ENCODE data around the gene PACC1.

Gene PACC1

GRCh38 chr1:212317916-212318315 lies 96.8 kb downstream of the PACC1 start:
- H3K36me3 ChIP-seq (ENCODE audit: control insufficient read depth, low read length), result no peaks in the 10 kb centered on the region
- no peak overlapping the region for H3K27ac ChIP-seq (ENCODE audit: low read depth, low read length)
- no peaks in the 10 kb centered on the region for H3K9me2 ChIP-seq (replicated peaks; ENCODE audit: control insufficient read depth, low read length)
- H3F3A ChIP-seq (ENCODE audit: control insufficient read depth, insufficient read depth), result no peaks in the 10 kb centered on the region
- no peaks in the 10 kb centered on the region for H3K9me3 ChIP-seq (ENCODE audit: control insufficient read depth, insufficient read depth, low read length)
- TF ChIP-seq EZH2phosphoT487 (IDR thresholded peaks at IDR 0.05; ENCODE audit: borderline replicate concordance, low read length) (no peak), CTCF (IDR thresholded peaks at IDR 0.05; ENCODE audit: low read depth, low read length, poor library complexity, severe bottlenecking) (no peak)
- H3K4me3 ChIP-seq (ENCODE audit: low read length), result no peak overlapping the region
- H3K79me2 ChIP-seq (ENCODE audit: control insufficient read depth, low read length), result peaks cover 46% of the 10 kb centered on the region
- no peaks in the 10 kb centered on the region for H3K27me3 ChIP-seq (ENCODE audit: control insufficient read depth, low read length)
- 0 out of 2 replicates have a peak, but pooled peaks cover 3% of the 10 kb centered on the region for H4K20me1 ChIP-seq (ENCODE audit: control insufficient read depth, insufficient read depth, low read depth, low read length)
- H3K4me2 ChIP-seq (ENCODE audit: low read length), result no peak overlapping the region
- H3K4me1 ChIP-seq (ENCODE audit: control insufficient read depth, low read length), result no peaks in the 10 kb centered on the region

GRCh38 chr1:212315907-212316306 lies 98.8 kb downstream of the PACC1 start:
- TF ChIP-seq CTCF (IDR thresholded peaks at IDR 0.05; ENCODE audit: low read depth, low read length, poor library complexity, severe bottlenecking), result peak; percentile 41
- TF ChIP-seq EZH2phosphoT487 (IDR thresholded peaks at IDR 0.05; ENCODE audit: borderline replicate concordance, low read length), result no peak

GRCh38 chr1:212315184-212315583 lies 99.5 kb downstream of the PACC1 start:
- Histone ChIP-seq H3K79me2 (ENCODE audit: control insufficient read depth, low read length) (peaks cover 63% of the 10 kb centered on the region), H3K4me2 (ENCODE audit: low read length) (no peak overlapping the region), H4K20me1 (ENCODE audit: control insufficient read depth, insufficient read depth, low read depth, low read length) (0 out of 2 replicates have a peak, but pooled peaks cover 3% of the 10 kb centered on the region), H3K27ac (ENCODE audit: low read depth, low read length) (no peak overlapping the region), H3K36me3 (ENCODE audit: control insufficient read depth, low read length) (0 out of 2 replicates have a peak, but pooled peaks cover 3% of the 10 kb centered on the region), H3K4me3 (ENCODE audit: low read length) (no peak overlapping the region), H3K9me2 (replicated peaks; ENCODE audit: control insufficient read depth, low read length) (no peaks in the 10 kb centered on the region), H3K27me3 (ENCODE audit: control insufficient read depth, low read length) (no peaks in the 10 kb centered on the region), H3K4me1 (ENCODE audit: control insufficient read depth, low read length) (no peaks in the 10 kb centered on the region), H3K9me3 (ENCODE audit: control insufficient read depth, insufficient read depth, low read length) (no peaks in the 10 kb centered on the region), H3F3A (ENCODE audit: control insufficient read depth, insufficient read depth) (no peaks in the 10 kb centered on the region)
- TF ChIP-seq CTCF (IDR thresholded peaks at IDR 0.05; ENCODE audit: low read depth, low read length, poor library complexity, severe bottlenecking), result no peak
- no peak for TF ChIP-seq EZH2phosphoT487 (IDR thresholded peaks at IDR 0.05; ENCODE audit: borderline replicate concordance, low read length)

More at GRCh38 chr1:212315907-212316306, 98.8 kb downstream of the PACC1 start:
- Histone ChIP-seq H3K4me3 (ENCODE audit: low read length) (no peak overlapping the region), H3K79me2 (ENCODE audit: control insufficient read depth, low read length) (peaks cover 56% of the 10 kb centered on the region), H3K4me1 (ENCODE audit: control insufficient read depth, low read length) (no peaks in the 10 kb centered on the region), H3K9me3 (ENCODE audit: control insufficient read depth, insufficient read depth, low read length) (no peaks in the 10 kb centered on the region), H3K36me3 (ENCODE audit: control insufficient read depth, low read length) (0 out of 2 replicates have a peak, but pooled peaks cover 3% of the 10 kb centered on the region), H3F3A (ENCODE audit: control insufficient read depth, insufficient read depth) (no peaks in the 10 kb centered on the region), H3K4me2 (ENCODE audit: low read length) (no peak overlapping the region), H3K27me3 (ENCODE audit: control insufficient read depth, low read length) (no peaks in the 10 kb centered on the region), H3K27ac (ENCODE audit: low read depth, low read length) (no peak overlapping the region), H4K20me1 (ENCODE audit: control insufficient read depth, insufficient read depth, low read depth, low read length) (0 out of 2 replicates have a peak, but pooled peaks cover 3% of the 10 kb centered on the region), H3K9me2 (replicated peaks; ENCODE audit: control insufficient read depth, low read length) (no peaks in the 10 kb centered on the region)
